Ishikawa (cell line): Measurements from ENCODE around the gene TNIP1.

Experiments used
- CEBPB ChIP-seq: IDR thresholded peaks from 2 replicates; pipeline ENCODE4 v1.6.1; 2012
- CREB1 ChIP-seq: IDR thresholded peaks from 2 replicates; pipeline ENCODE4 v1.6.1; 2012; ENCODE audit warnings: low read depth
- EGR1 ChIP-seq: IDR thresholded peaks from 2 replicates; pipeline ENCODE4 v1.6.1; 2012
- EP300 ChIP-seq: IDR thresholded peaks from 2 replicates; pipeline ENCODE4 v1.6.1; 2012; ENCODE audit warnings: borderline replicate concordance
- FOXM1 ChIP-seq: IDR thresholded peaks from 2 replicates; pipeline ENCODE4 v1.6.1; 2012; ENCODE audit warnings: low read depth, borderline replicate concordance
- MAX ChIP-seq: IDR thresholded peaks from 2 replicates; pipeline ENCODE4 v1.6.1; 2012
- NFIC ChIP-seq: IDR thresholded peaks from 2 replicates; pipeline ENCODE4 v1.6.1; 2012
- RAD21 ChIP-seq: IDR thresholded peaks from 2 replicates; pipeline ENCODE4 v1.6.1; 2012; ENCODE audit warnings: low read depth
- REST ChIP-seq: IDR thresholded peaks from 2 replicates; pipeline ENCODE4 v1.6.1; 2012; ENCODE audit warnings: low read depth, mild to moderate bottlenecking
- TAF1 ChIP-seq: IDR thresholded peaks from 2 replicates; pipeline ENCODE4 v1.6.1; 2012; ENCODE audit warnings: low read depth, mild to moderate bottlenecking
- TCF12 ChIP-seq: IDR thresholded peaks from 2 replicates; pipeline ENCODE4 v1.6.1; 2012; ENCODE audit warnings: low read depth
- TEAD4 ChIP-seq: IDR thresholded peaks from 2 replicates; pipeline ENCODE4 v1.6.1; 2012
- USF1 ChIP-seq: IDR thresholded peaks from 2 replicates; pipeline ENCODE4 v1.6.1; 2012
- YY1 ChIP-seq: IDR thresholded peaks from 2 replicates; pipeline ENCODE4 v1.6.1; 2012; ENCODE audit warnings: low read depth
- ZBTB7A ChIP-seq: IDR thresholded peaks from 2 replicates; pipeline ENCODE4 v1.6.1; 2012; ENCODE audit warnings: low read depth

The TNIP1 gene

GRCh38 chr5:151077419-151077818 is 3.4 kb downstream of the TNIP1 start:
- TF ChIP-seq USF1 (no peak), YY1 (no peak), TEAD4 (no peak), MAX (no peak), CEBPB (no peak), TCF12 (no peak), CREB1 (no peak), NFIC (no peak), TAF1 (no peak), RAD21 (no peak), FOXM1 (no peak), EP300 (no peak)

- TF ChIP-seq ZBTB7A (no peak), YY1 (no peak), TAF1 (no peak), FOXM1 (no peak), TEAD4 (no peak), USF1 (no peak), NFIC (no peak), RAD21 (no peak), REST (no peak), CEBPB (no peak), EGR1 (no peak), CREB1 (no peak), MAX (no peak), TCF12 (no peak), EP300 (no peak)
Observed at GRCh38 chr5:151076616-151077015, 4.2 kb downstream of the TNIP1 start.

- TF ChIP-seq NFIC (no peak), MAX (0 out of 2 replicates have a peak, but pooled peaks have one; percentile 18), EGR1 (peak; percentile 75)
Observed at GRCh38 chr5:151075698-151076331, 5.0 kb downstream of the TNIP1 start.

- no peak for TF ChIP-seq RAD21
- TF ChIP-seq CREB1: no peak
- no peak for TF ChIP-seq EP300
Observed at GRCh38 chr5:151074557-151074956, 6.3 kb downstream of the TNIP1 start.

- TF ChIP-seq YY1 (no peak), TCF12 (no peak), CREB1 (no peak), CEBPB (no peak), FOXM1 (no peak), USF1 (no peak), RAD21 (no peak), EP300 (no peak), TAF1 (no peak)
Observed at GRCh38 chr5:151073280-151073679, 7.6 kb downstream of the TNIP1 start.

- TF ChIP-seq EGR1 (no peak), MAX (no peak), TEAD4 (no peak), YY1 (no peak), RAD21 (no peak)
Observed at GRCh38 chr5:151072630-151073025, 8.2 kb downstream of the TNIP1 start.

GRCh38 chr5:151071848-151072629 is 8.8 kb downstream of the TNIP1 start:
- TF ChIP-seq NFIC (no peak), TEAD4 (no peak), RAD21 (no peak), CEBPB (no peak), YY1 (no peak), EP300 (no peak), ZBTB7A (no peak), MAX (no peak), USF1 (no peak), TCF12 (no peak), CREB1 (no peak), FOXM1 (no peak), TAF1 (no peak)
